Lower lobe of right lung (tissue), 2 donors: ENCODE results near the gene TSR3. TPM values are rescaled to one million over a fixed set of nuclear protein-coding genes. Genes with fewer than 3 reads are reported as not detected.
A peak's percentile ranks its signal among the peaks of the same experiment; 100 is the strongest.

Source experiments
- ATAC-seq, 2 donors: fragments of 200-7000 bp; cut with Tn5 transposase; one replicate each; pipeline ENCODE4 v1.9.1; 2020 to 2022; ENCODE audit warnings: mild to moderate bottlenecking in 2 of 2, moderate library complexity in 2 of 2
- DNase-seq: peaks from one replicate; pipeline ENCODE4 v3.0.0-alpha.2; 2020
- H3K27ac ChIP-seq: fragments of 200-600 bp; one replicate; pipeline ENCODE4 v1.8.0; 2022
- H3K27me3 ChIP-seq: fragments of 200-600 bp; one replicate; pipeline ENCODE4 v1.8.0; 2022; ENCODE audit warnings: low read depth
- H3K36me3 ChIP-seq: fragments of 200-600 bp; one replicate; pipeline ENCODE4 v1.8.0; 2022; ENCODE audit warnings: mild to moderate bottlenecking
- H3K4me1 ChIP-seq: fragments of 200-600 bp; one replicate; pipeline ENCODE4 v1.8.0; 2022
- H3K4me3 ChIP-seq: fragments of 200-600 bp; one replicate; pipeline ENCODE4 v1.8.0; 2022; ENCODE audit warnings: mild to moderate bottlenecking
- H3K9me3 ChIP-seq: fragments of 200-600 bp; one replicate; pipeline ENCODE4 v1.8.0; 2022
- CTCF ChIP-seq: fragments of 200-600 bp; IDR thresholded peaks from one replicate; pipeline ENCODE4 v1.8.0; 2022; ENCODE audit warnings: antibody characterized with exemption, mild to moderate bottlenecking
- intact Hi-C: fragments of 100-400 bp; cut with DNase I; formaldehyde crosslinking; loops from one replicate; pipeline ENCODE4 v1.11.0; 2022
- total RNA-seq: library from RNA; stranded (reverse); fragmentation: NEBNext Ultra II Directional; extraction: Animal tissue kit (Norgen Biotek cat#: 25700); gene quantifications from one replicate; pipeline ENCODE4 v1.2.1, GENCODE V29; 2021
- donor health status: DM: no; HTN: yes; CAD: no; lungs with severe emphysema.

Gene TSR3
- total RNA-seq, 1 donor from 2014 or later: 39.5 TPM

- no peaks in the 10 kb centered on the region for H3K36me3 ChIP-seq
- H3K4me1 ChIP-seq: peaks cover 34% of the 10 kb centered on the region
- no peaks in the 10 kb centered on the region for H3K9me3 ChIP-seq
- no peak for TF ChIP-seq CTCF
- H3K27me3 ChIP-seq: peaks cover 42% of the 10 kb centered on the region
- peak within 1 kb of the TSS; percentile 79 for H3K27ac ChIP-seq
- no peak for DNase-seq
- peak; percentile 62 to 78 for ATAC-seq
- H3K4me3 ChIP-seq: peak within 1 kb of the TSS; percentile 54
- intact Hi-C loops: no loop called here
Observed at GRCh38 chr16:1333149-1333812, 18.4 kb downstream of the TSR3 start, which contains the start of gene BAIAP3. BAIAP3 (plus strand) TSS chr16:1333645; CDS start chr16:1338550, 4,905 bp downstream.

GRCh38 chr16:1332618-1333148, 19.0 kb downstream of the TSR3 start:
- ATAC-seq (peak in 1 of 2 donors; percentile 0), DNase-seq (no peak)
- Histone ChIP-seq H3K27me3 (peaks cover 42% of the 10 kb centered on the region), H3K4me1 (peaks cover 34% of the 10 kb centered on the region), H3K36me3 (no peaks in the 10 kb centered on the region), H3K9me3 (no peaks in the 10 kb centered on the region), H3K4me3 (peak overlapping the region; percentile 54), H3K27ac (peak overlapping the region; percentile 79)
- no peak for TF ChIP-seq CTCF
- intact Hi-C loops: no loop called here

- Histone ChIP-seq H3K9me3 (no peaks in the 10 kb centered on the region), H3K4me1 (peaks cover 34% of the 10 kb centered on the region), H3K36me3 (no peaks in the 10 kb centered on the region), H3K4me3 (peak overlapping the region; percentile 54), H3K27ac (peak overlapping the region; percentile 79), H3K27me3 (peaks cover 42% of the 10 kb centered on the region)
- TF ChIP-seq CTCF: no peak
- intact Hi-C loops: no loop called here
- ATAC-seq (peak; percentile 75 to 78), DNase-seq (peak; percentile 89)
Observed at GRCh38 chr16:1331712-1332617, 19.7 kb downstream of the TSR3 start.

- no peak for DNase-seq
- peaks cover 34% of the 10 kb centered on the region for H3K4me1 ChIP-seq
- no peaks in the 10 kb centered on the region for H3K9me3 ChIP-seq
- peaks cover 37% of the 10 kb centered on the region for H3K27me3 ChIP-seq
- peak overlapping the region; percentile 79 for H3K27ac ChIP-seq
- no peak for ATAC-seq
- peak overlapping the region; percentile 54 for H3K4me3 ChIP-seq
- H3K36me3 ChIP-seq: peaks cover 1% of the 10 kb centered on the region
- no peak for TF ChIP-seq CTCF
- intact Hi-C loops: no loop called here
Observed at GRCh38 chr16:1330931-1331711, 20.6 kb downstream of the TSR3 start.
